Naive thymus-derived CD4-positive, alpha-beta T cell (primary cell): ENCODE measurements around the gene MYH15. TPM values are rescaled to one million over a fixed set of nuclear protein-coding genes. Genes with fewer than 3 reads are reported as not detected.

Source experiments
- ATAC-seq: fragments of 150-1000 bp; cut with Tn5 transposase; 2 replicates; pipeline ENCODE4 v1.10.0; 2021; ENCODE audit warnings: mild to moderate bottlenecking, moderate library complexity
- CTCF ChIA-PET: fragments of 350-600 bp; sonication (Branson Sonifier 250); formaldehyde crosslinking; loops from one replicate; lab custom pipeline; 2021; ENCODE audit warnings: antibody characterized with exemption; lab: Charles Lee
- POLR2A ChIA-PET: fragments of 350-600 bp; sonication (Branson Sonifier 250); formaldehyde crosslinking; loops from one replicate; lab custom pipeline; 2021; ENCODE audit warnings: antibody characterized with exemption, inconsistent platforms; lab: Charles Lee
- DNase-seq, 9 donors: peaks; one replicate each; pipeline versions ENCODE4 v3.0.0 to v3.0.0-alpha.2; 2020 to 2022; ENCODE audit warnings: mixed read lengths in 1 of 9
- H3K27ac ChIP-seq: one replicate; pipeline ENCODE4 v1.7.0; 2013; ENCODE audit warnings: mild to moderate bottlenecking, low read depth, low read length, moderate library complexity
- H3K27me3 ChIP-seq, 2 donors: one replicate each; pipeline ENCODE4 v1.7.0; 2013; ENCODE audit warnings: low read length in 2 of 2, mild to moderate bottlenecking in 2 of 2, moderate library complexity in 2 of 2; ENCODE audit not compliant: control insufficient read depth in 2 of 2, insufficient read depth in 2 of 2
- H3K36me3 ChIP-seq, 3 experiments: 1 replicate in 2 of 3; 2 replicates in 1 of 3; pipeline ENCODE4 v1.7.0; 2013; ENCODE audit warnings: low read length in 3 of 3, mild to moderate bottlenecking in 3 of 3, moderate library complexity in 1 of 3; ENCODE audit not compliant: insufficient read depth in 3 of 3, control insufficient read depth in 2 of 3
- H3K4me1 ChIP-seq, 2 donors: one replicate each; pipeline ENCODE4 v1.7.0; 2013; ENCODE audit warnings: low read length in 2 of 2, mild to moderate bottlenecking in 2 of 2, moderate library complexity in 1 of 2; ENCODE audit not compliant: control insufficient read depth in 2 of 2, insufficient read depth in 2 of 2
- H3K4me3 ChIP-seq: 2 replicates; pipeline ENCODE4 v1.7.0; 2013; ENCODE audit warnings: mild to moderate bottlenecking, low read length
- H3K9me3 ChIP-seq, 3 experiments: 1 replicate in 2 of 3; 2 replicates in 1 of 3; pipeline ENCODE4 v1.7.0; 2013; ENCODE audit warnings: low read length in 3 of 3; ENCODE audit not compliant: control insufficient read depth in 2 of 3
- H3K27ac Mint-ChIP-seq, 9 donors: one replicate each; pipeline ENCODE4 v1.8.0; 2020 to 2022; ENCODE audit warnings: mixed read lengths in 9 of 9, mild to moderate bottlenecking in 8 of 9, moderate library complexity in 5 of 9, inconsistent platforms in 2 of 9
- H3K27me3 Mint-ChIP-seq, 5 donors: one replicate each; pipeline ENCODE4 v1.8.0; 2021 to 2022; ENCODE audit warnings: mixed read lengths in 5 of 5, mild to moderate bottlenecking in 1 of 5
- H3K36me3 Mint-ChIP-seq, 5 donors: one replicate each; pipeline ENCODE4 v1.8.0; 2020 to 2022; ENCODE audit warnings: mixed read lengths in 5 of 5, mild to moderate bottlenecking in 3 of 5, inconsistent platforms in 1 of 5
- H3K4me1 Mint-ChIP-seq, 7 donors: one replicate each; pipeline ENCODE4 v1.8.0; 2020 to 2022; ENCODE audit warnings: mixed read lengths in 7 of 7, mild to moderate bottlenecking in 3 of 7, inconsistent platforms in 1 of 7
- H3K4me3 Mint-ChIP-seq, 10 donors: one replicate each; pipeline ENCODE4 v1.8.0; 2020 to 2022; ENCODE audit warnings: mild to moderate bottlenecking in 10 of 10, mixed read lengths in 10 of 10, moderate library complexity in 6 of 10, inconsistent platforms in 2 of 10
- H3K9me3 Mint-ChIP-seq, 11 donors: one replicate each; pipeline ENCODE4 v1.8.0; 2020 to 2022; ENCODE audit warnings: mixed read lengths in 11 of 11, mild to moderate bottlenecking in 4 of 11, inconsistent platforms in 1 of 11, moderate library complexity in 1 of 11
- intact Hi-C, 2 donors: fragments of 100-400 bp; cut with micrococcal nuclease; formaldehyde crosslinking; loops; one replicate each; pipeline ENCODE4 v1.15.1; 2023
- polyA plus RNA-seq, 2 donors: library from polyadenylated mRNA; unstranded; fragments of 300-500 nt; fragmentation: Illumina TruSeq; gene quantifications; one replicate each; pipeline ENCODE4 v1.2.3, GENCODE V29; 2021
- total RNA-seq, 6 experiments: library from RNA in 5 of 6; stranded (reverse) in 5 of 6; gene quantifications; 1 replicate in 5 of 6; 2 replicates in 1 of 6; pipeline ENCODE4 v1.2.3 and lab custom pipeline; 2021 to 2026

MYH15 gene
- total and polyA plus RNA-seq, 7 experiments from 2014 or later: 0.05 to 0.29 (median 0.10) TPM; not detected in 3

DNA sequence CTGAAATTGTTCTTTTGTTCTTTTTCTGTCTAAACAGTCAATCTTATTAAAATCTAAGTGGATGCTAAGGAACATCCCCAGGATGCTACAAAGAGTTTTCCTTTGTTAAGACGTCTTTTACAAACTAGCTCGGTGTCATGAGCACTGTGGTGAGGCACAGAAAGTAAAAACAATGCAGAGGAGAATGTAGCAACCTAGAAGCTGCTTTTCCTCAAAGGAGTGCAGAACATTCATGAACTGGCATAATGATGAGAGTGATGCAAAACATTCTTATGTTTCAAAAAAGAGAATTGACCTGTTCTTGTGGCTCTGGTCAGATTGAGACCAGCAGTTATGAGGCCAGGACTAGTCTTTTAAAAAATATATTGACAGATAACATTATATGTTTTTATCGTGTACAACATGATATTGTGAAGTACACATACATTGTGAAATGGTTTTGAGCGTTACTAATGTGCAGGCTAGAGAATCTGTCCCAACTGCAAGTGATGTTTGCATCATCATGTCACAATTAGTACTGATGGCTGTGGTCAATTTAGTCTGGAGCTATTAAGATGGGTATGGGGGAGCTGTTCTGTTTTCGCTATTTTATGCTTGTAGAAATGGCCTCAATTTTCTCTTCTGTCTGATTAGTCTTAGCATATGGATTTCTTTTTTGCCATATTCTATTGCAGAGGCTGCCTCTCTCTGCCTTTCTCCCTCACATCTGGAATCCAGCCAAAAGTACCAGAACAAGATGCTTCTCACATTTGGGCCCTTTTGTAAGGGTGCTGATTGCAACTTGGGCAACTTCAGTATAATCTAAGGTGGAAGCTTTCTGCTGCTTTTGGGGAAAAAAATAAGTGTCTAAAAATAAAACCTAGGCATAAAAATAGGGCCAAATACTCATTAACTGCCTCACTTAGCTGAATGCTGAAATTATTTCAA lies 163.8 kb downstream of the MYH15 start:
- Mint-ChIP-seq H3K4me3 (no peak overlapping the region), H3K4me1 (peaks cover 0 to 22% (median 0%) of the 10 kb centered on the region in 7 donors), H3K36me3 (peaks cover 0 to 20% (median 0%) of the 10 kb centered on the region in 5 donors), H3K27me3 (peaks cover 0 to 15% (median 7%) of the 10 kb centered on the region in 5 donors), H3K27ac (no peak overlapping the region), H3K9me3 (peaks cover 0 to 13% (median 0%) of the 10 kb centered on the region in 11 donors)
- no peak overlapping the region for H3K27ac ChIP-seq
- H3K4me1 ChIP-seq: no peaks in the 10 kb centered on the region
- peak; percentile 31 for ATAC-seq
- POLR2A ChIA-PET: no interaction called here
- H3K27me3 ChIP-seq: no peaks in the 10 kb centered on the region
- no peaks in the 10 kb centered on the region for H3K36me3 ChIP-seq
- H3K4me3 ChIP-seq: no peak overlapping the region
- no peak for DNase-seq
- H3K9me3 ChIP-seq: no peaks in the 10 kb centered on the region
- CTCF ChIA-PET: no interaction called here
- intact Hi-C loops: no loop called here

- Histone ChIP-seq H3K27me3 (no peaks in the 10 kb centered on the region), H3K4me3 (no peak overlapping the region), H3K27ac (no peak overlapping the region), H3K36me3 (no peaks in the 10 kb centered on the region), H3K9me3 (no peaks in the 10 kb centered on the region), H3K4me1 (no peaks in the 10 kb centered on the region)
- Mint-ChIP-seq H3K27ac (no peak overlapping the region), H3K36me3 (peaks cover 0 to 20% (median 0%) of the 10 kb centered on the region in 5 donors), H3K4me3 (no peak overlapping the region), H3K27me3 (peaks cover 0 to 15% (median 7%) of the 10 kb centered on the region in 5 donors), H3K9me3 (peaks cover 0 to 13% (median 0%) of the 10 kb centered on the region in 11 donors), H3K4me1 (peaks cover 0 to 22% (median 0%) of the 10 kb centered on the region in 7 donors)
- intact Hi-C loops: no loop called here
- DNase-seq: no peak
- CTCF ChIA-PET: no interaction called here
- POLR2A ChIA-PET: no interaction called here
- no peak for ATAC-seq
Measured at GRCh38 chr3:108345492-108346205, 164.7 kb downstream of the MYH15 start.

GRCh38 chr3:108343491-108343890 lies 166.9 kb downstream of the MYH15 start:
- H3K9me3 ChIP-seq: no peaks in the 10 kb centered on the region
- intact Hi-C loops: loop anchor here in 1 of 2 donors (2.0 to 5.0 kb wide), 2 partner anchors 43 to 1509 kb away; no protein-coding TSS in a partner anchor

GRCh38 chr3:108342837-108343486 lies 167.4 kb downstream of the MYH15 start:
- H3K4me1 ChIP-seq: no peaks in the 10 kb centered on the region
- POLR2A ChIA-PET: no interaction called here
- H3K9me3 ChIP-seq: no peaks in the 10 kb centered on the region
- CTCF ChIA-PET: no interaction called here
- H3K27me3 ChIP-seq: no peaks in the 10 kb centered on the region
- intact Hi-C loops: loop anchor here in 1 of 2 donors (2.0 to 5.0 kb wide), 2 partner anchors 42 to 1509 kb away; no protein-coding TSS in a partner anchor
- H3K36me3 ChIP-seq: no peaks in the 10 kb centered on the region
- Mint-ChIP-seq H3K9me3 (peaks cover 0 to 3% (median 0%) of the 10 kb centered on the region in 11 donors), H3K27me3 (peaks cover 0 to 4% (median 2%) of the 10 kb centered on the region in 5 donors), H3K4me3 (peak overlapping the region in 1 of 10 donors; percentile 2), H3K36me3 (peaks cover 0 to 18% (median 0%) of the 10 kb centered on the region in 5 donors), H3K4me1 (peaks cover 0 to 25% (median 0%) of the 10 kb centered on the region in 7 donors), H3K27ac (peak overlapping the region in 1 of 9 donors; percentile 62)
- no peak overlapping the region for H3K4me3 ChIP-seq
- H3K27ac ChIP-seq: no peak overlapping the region
- DNase-seq (no peak), ATAC-seq (no peak)

More at GRCh38 chr3:108343491-108343890, 166.9 kb downstream of the MYH15 start:
- no peak overlapping the region for H3K27ac Mint-ChIP-seq
- Histone ChIP-seq H3K4me1 (no peaks in the 10 kb centered on the region), H3K36me3 (no peaks in the 10 kb centered on the region), H3K4me3 (no peak overlapping the region), H3K27ac (no peak overlapping the region), H3K27me3 (no peaks in the 10 kb centered on the region)
- peaks cover 0 to 7% (median 5%) of the 10 kb centered on the region in 5 donors for H3K27me3 Mint-ChIP-seq
- H3K4me1 Mint-ChIP-seq: peaks cover 0 to 25% (median 0%) of the 10 kb centered on the region in 7 donors
- no peak for ATAC-seq
- H3K9me3 Mint-ChIP-seq: peaks cover 0 to 6% (median 0%) of the 10 kb centered on the region in 11 donors
- CTCF ChIA-PET: no interaction called here
- peaks cover 0 to 22% (median 0%) of the 10 kb centered on the region in 5 donors for H3K36me3 Mint-ChIP-seq
- no peak for DNase-seq
- no peak overlapping the region for H3K4me3 Mint-ChIP-seq
- POLR2A ChIA-PET: no interaction called here

DNA sequence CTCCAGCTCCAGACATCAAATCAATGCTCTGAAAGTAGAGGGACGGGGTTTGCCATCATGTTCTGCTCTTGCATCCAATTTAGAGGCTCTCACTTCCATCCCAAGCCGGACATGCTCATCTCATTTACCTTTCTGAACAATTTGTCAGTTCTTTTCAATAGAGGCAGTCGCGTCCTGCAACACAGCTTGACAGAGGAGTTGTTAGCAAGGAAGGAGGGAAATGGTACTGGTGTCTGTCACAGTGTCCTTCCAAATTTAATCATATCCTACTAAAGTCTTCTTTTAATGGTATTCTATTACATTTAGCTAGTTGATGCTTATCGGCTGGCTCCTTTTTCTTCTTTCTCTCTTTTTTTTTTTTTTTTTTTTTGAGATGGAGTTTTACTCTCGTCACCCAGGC lies 168.5 kb downstream of the MYH15 start:
- no peak overlapping the region for H3K27ac ChIP-seq
- ATAC-seq: no peak
- peaks cover 0 to 25% (median 0%) of the 10 kb centered on the region in 7 donors for H3K4me1 Mint-ChIP-seq
- CTCF ChIA-PET: no interaction called here
- no peaks in the 10 kb centered on the region for H3K4me1 ChIP-seq
- H3K9me3 ChIP-seq: no peaks in the 10 kb centered on the region
- no peaks in the 10 kb centered on the region for H3K27me3 ChIP-seq
- H3K27ac Mint-ChIP-seq: no peak overlapping the region
- peaks cover 0 to 12% (median 0%) of the 10 kb centered on the region in 5 donors for H3K36me3 Mint-ChIP-seq
- no peak overlapping the region for H3K4me3 Mint-ChIP-seq
- intact Hi-C loops: loop anchor here in 1 of 2 donors (2.0 to 5.0 kb wide), 2 partner anchors 41 to 1510 kb away; no protein-coding TSS in a partner anchor
- POLR2A ChIA-PET: no interaction called here
- peaks cover 0 to 4% (median 0%) of the 10 kb centered on the region in 5 donors for H3K27me3 Mint-ChIP-seq
- DNase-seq: no peak
- peaks cover 0 to 2% (median 0%) of the 10 kb centered on the region in 11 donors for H3K9me3 Mint-ChIP-seq
- no peak overlapping the region for H3K4me3 ChIP-seq
- H3K36me3 ChIP-seq: no peaks in the 10 kb centered on the region

- Mint-ChIP-seq H3K27me3 (no peaks in the 10 kb centered on the region), H3K36me3 (peaks cover 0 to 21% (median 0%) of the 10 kb centered on the region in 5 donors), H3K4me3 (no peak overlapping the region), H3K9me3 (peaks cover 0 to 4% (median 0%) of the 10 kb centered on the region in 11 donors), H3K27ac (no peak overlapping the region), H3K4me1 (peaks cover 0 to 16% (median 0%) of the 10 kb centered on the region in 7 donors)
- intact Hi-C loops: no loop called here
- no peaks in the 10 kb centered on the region for H3K9me3 ChIP-seq
- ChIA-PET CTCF (no interaction called here), POLR2A (no interaction called here)
- no peaks in the 10 kb centered on the region for H3K4me1 ChIP-seq
- no peak for ATAC-seq
- H3K4me3 ChIP-seq: no peak overlapping the region
- no peak overlapping the region for H3K27ac ChIP-seq
- no peak for DNase-seq
- H3K27me3 ChIP-seq: no peaks in the 10 kb centered on the region
- no peaks in the 10 kb centered on the region for H3K36me3 ChIP-seq
Measured at GRCh38 chr3:108338901-108339545, 171.4 kb downstream of the MYH15 start.
